ENCODE data around the gene CNEP1R1. TPM values are rescaled to one million over a fixed set of nuclear protein-coding genes. Genes with fewer than 3 reads are reported as not detected.

Gene CNEP1R1
- total RNA-seq, 2 experiments from 2014 or later = 19.9 to 24.1 TPM

- H2AFZ ChIP-seq (ENCODE audit: low read length) = peak overlapping the region; percentile 66; the same call in 1 of the 2 replicates
- intact Hi-C loops (cut with micrococcal nuclease; ENCODE audit: unreplicated experiment) = loop anchor here (5.0 to 10.0 kb wide), 2 partner anchors 132 to 300 kb away; partner anchors contain the start of gene BRD7
- POLR2A ChIA-PET = interaction anchor here (0.6 to 1.5 kb wide), 4 partner anchors 27 to 166 kb away, joined by 3 to 11 read pairs (median 6); partner anchors contain the start of gene CNEP1R1
Observed at GRCh38 chr16:50065241-50065623, 40.2 kb downstream of the CNEP1R1 start.

GRCh38 chr16:50065624-50066481, 40.8 kb downstream of the CNEP1R1 start, which contains the start of gene HEATR3:
TSS of gene HEATR3 (plus strand) at chr16:50065970. CDS start at chr16:50066132, 162 bp downstream.
- ChIA-PET CTCF (ENCODE audit: unreplicated experiment) (interaction anchor here (0.6 to 2.7 kb wide), 2 partner anchors 24 to 145 kb away, joined by 3 to 21 read pairs; no protein-coding TSS in a partner anchor), POLR2A (interaction anchor here (0.5 to 2.4 kb wide), 10 partner anchors 10 to 189 kb away, joined by 3 to 11 read pairs (median 3); partner anchors contain the start of genes CNEP1R1 and TENT4B)
- peaks cover 28% of the 10 kb centered on the region for H3K79me2 ChIP-seq (ENCODE audit: insufficient read depth, low read depth, low read length)
- H4K20me1 ChIP-seq (ENCODE audit: insufficient read depth, low read length) = peaks cover 5% of the 10 kb centered on the region; the same call in 1 of the 2 replicates
- no peaks in the 10 kb centered on the region for H3K9me3 ChIP-seq (ENCODE audit: low read length)
- H3K4me2 ChIP-seq (ENCODE audit: low read length) = peak within 1 kb of the TSS; percentile 81
- BruUV-seq (replicated peaks) = no TSS peak
- H3K4me1 ChIP-seq (ENCODE audit: insufficient read depth, low read length, poor library complexity, severe bottlenecking) = peaks cover 26% of the 10 kb centered on the region
- peak within 1 kb of the TSS; percentile 97 for H2AFZ ChIP-seq (ENCODE audit: low read length)
- H3K27ac ChIP-seq (ENCODE audit: low read depth, low read length, poor library complexity, severe bottlenecking) = peak within 1 kb of the TSS; percentile 89
- intact Hi-C loops (cut with micrococcal nuclease; ENCODE audit: unreplicated experiment) = loop anchor here (2.0 to 10.0 kb wide), 4 partner anchors 41 to 299 kb away; partner anchors contain the start of genes BRD7, CNEP1R1 and TENT4B
- peaks cover 31% of the 10 kb centered on the region; the same call in 1 of the 2 replicates for H3K36me3 ChIP-seq (ENCODE audit: insufficient read depth, low read length)
- H3K9me2 ChIP-seq (ENCODE audit: insufficient read depth, low read length) = no peaks in the 10 kb centered on the region
- peak within 1 kb of the TSS; percentile 80 for H3K4me3 ChIP-seq (ENCODE audit: low read depth, low read length, poor library complexity, severe bottlenecking)
- peak; percentile 93 for DNase-seq (ENCODE audit: low spot score)
- TF ChIP-seq EZH2phosphoT487 (IDR thresholded peaks at IDR 0.05; ENCODE audit: borderline replicate concordance, low read depth, low read length) = no peak
- no peak for TF ChIP-seq CTCF (conservative IDR thresholded peaks at IDR 0.05; ENCODE audit: low read length)

More at GRCh38 chr16:50065241-50065623, 40.2 kb downstream of the CNEP1R1 start:
- peak overlapping the region; percentile 80 for H3K4me3 ChIP-seq (ENCODE audit: low read depth, low read length, poor library complexity, severe bottlenecking)
- DNase-seq (ENCODE audit: low spot score) = no peak
- no peak overlapping the region for H3K27ac ChIP-seq (ENCODE audit: low read depth, low read length, poor library complexity, severe bottlenecking)
- H3K36me3 ChIP-seq (ENCODE audit: insufficient read depth, low read length) = peaks cover 27% of the 10 kb centered on the region; the same call in 1 of the 2 replicates
- TF ChIP-seq CTCF (conservative IDR thresholded peaks at IDR 0.05; ENCODE audit: low read length) (no peak), EZH2phosphoT487 (IDR thresholded peaks at IDR 0.05; ENCODE audit: borderline replicate concordance, low read depth, low read length) (no peak)
- BruUV-seq (replicated peaks) = TSS peak; percentile 60
- H4K20me1 ChIP-seq (ENCODE audit: insufficient read depth, low read length) = peaks cover 5% of the 10 kb centered on the region; the same call in 1 of the 2 replicates
- H3K9me3 ChIP-seq (ENCODE audit: low read length) = no peaks in the 10 kb centered on the region
- H3K9me2 ChIP-seq (ENCODE audit: insufficient read depth, low read length) = no peaks in the 10 kb centered on the region
- H3K79me2 ChIP-seq (ENCODE audit: insufficient read depth, low read depth, low read length) = peaks cover 28% of the 10 kb centered on the region
- H3K4me2 ChIP-seq (ENCODE audit: low read length) = peak overlapping the region; percentile 62
- CTCF ChIA-PET (ENCODE audit: unreplicated experiment) = no interaction called here
- H3K4me1 ChIP-seq (ENCODE audit: insufficient read depth, low read length, poor library complexity, severe bottlenecking) = peaks cover 26% of the 10 kb centered on the region

All from OCI-LY7 (cell line).